HG02588 (cell line): ENCODE data around the gene PGAP3.
"Not testable (repeated sequence)": the region's sequence is repeated elsewhere in the genome, so short reads cannot be mapped to it uniquely, and the experiment has no call there.

Experiments used
- ATAC-seq: cut with Tn5 transposase; IDR thresholded peaks from one replicate; pipeline ENCODE4 v1.9.1; 2021; ENCODE audit warnings: mild to moderate bottlenecking, moderate library complexity; ENCODE audit not compliant: unreplicated experiment

Gene PGAP3

DNA sequence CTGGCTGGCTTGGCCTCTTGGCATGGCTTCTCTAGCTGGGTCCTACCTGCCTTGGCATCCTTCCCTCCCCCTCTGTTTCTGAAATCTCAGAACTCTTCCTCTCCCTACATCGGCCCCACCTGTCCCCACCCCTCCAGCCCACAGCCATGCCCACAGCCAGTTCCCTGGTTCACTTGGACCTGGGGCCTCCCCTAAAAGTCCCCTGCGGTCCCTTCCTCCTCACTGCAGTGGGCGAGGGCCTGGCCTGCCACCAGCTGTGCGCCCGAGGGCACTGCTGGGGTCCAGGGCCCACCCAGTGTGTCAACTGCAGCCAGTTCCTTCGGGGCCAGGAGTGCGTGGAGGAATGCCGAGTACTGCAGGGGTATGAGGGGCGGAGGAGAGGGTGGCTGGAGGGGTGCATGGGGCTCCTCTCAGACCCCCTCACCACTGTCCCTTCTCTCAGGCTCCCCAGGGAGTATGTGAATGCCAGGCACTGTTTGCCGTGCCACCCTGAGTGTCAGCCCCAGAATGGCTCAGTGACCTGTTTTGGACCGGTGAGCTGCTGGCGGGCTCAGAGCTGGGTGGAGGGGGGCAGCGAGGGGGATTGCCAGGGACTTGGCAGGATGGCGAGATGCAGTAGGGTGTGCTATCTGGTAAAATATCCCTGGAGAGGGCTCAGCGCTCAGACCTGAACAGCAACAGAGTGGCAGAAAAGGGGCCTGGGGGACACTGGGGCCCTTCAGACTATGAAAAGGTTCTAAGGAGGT, 28.4 kb upstream of the PGAP3 start:
- no peak for ATAC-seq

DNA sequence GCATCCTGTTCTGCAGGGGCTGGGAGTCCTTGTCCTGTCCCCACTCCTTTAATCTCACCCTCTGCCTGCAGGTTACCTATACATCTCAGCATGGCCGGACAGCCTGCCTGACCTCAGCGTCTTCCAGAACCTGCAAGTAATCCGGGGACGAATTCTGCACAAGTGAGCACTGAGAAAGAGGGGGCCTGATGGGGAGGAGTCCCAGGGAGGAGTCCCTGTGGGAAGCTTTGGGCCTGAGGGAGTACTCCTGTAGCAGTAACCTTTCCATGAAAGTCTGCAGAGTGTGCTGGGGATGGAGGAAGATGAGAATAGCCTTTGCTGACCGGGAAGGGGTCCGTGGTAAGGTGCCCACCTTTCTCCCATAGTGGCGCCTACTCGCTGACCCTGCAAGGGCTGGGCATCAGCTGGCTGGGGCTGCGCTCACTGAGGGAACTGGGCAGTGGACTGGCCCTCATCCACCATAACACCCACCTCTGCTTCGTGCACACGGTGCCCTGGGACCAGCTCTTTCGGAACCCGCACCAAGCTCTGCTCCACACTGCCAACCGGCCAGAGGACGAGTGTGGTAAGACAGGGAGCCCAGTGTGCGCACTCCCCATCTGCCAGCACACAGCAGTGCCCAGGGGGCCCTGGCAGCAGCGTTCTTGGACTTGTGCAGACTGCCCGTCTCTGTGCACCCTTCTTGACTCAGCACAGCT, 27.7 kb upstream of the PGAP3 start:
- no peak for ATAC-seq

DNA sequence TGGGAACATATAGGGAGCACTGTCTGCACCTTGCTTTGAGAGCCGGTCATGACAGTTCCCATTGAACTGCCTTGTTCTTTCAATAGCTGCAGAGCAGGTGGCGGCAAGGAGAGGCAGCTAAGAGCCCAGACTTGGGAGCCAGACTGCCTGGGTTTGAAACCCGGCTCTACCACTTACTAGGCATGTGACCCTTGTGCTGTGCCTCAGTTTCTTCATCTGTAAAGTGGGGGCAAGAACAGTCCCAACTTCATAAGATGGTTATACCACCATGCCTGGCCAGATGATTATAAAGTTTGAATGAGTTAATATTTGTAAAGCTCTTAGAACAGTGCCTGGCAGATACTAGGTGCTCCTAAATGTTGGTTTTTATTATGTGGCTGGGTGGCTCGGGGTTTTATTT, 26.4 kb upstream of the PGAP3 start:
- ATAC-seq, result no peak

DNA sequence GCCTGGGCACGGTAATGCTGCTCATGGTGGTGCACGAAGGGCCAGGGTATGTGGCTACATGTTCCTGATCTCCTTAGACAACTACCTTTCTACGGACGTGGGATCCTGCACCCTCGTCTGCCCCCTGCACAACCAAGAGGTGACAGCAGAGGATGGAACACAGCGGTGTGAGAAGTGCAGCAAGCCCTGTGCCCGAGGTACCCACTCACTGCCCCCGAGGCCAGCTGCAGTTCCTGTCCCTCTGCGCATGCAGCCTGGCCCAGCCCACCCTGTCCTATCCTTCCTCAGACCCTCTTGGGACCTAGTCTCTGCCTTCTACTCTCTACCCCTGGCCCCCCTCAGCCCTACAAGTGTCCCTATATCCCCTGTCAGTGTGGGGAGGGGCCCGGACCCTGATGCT, 24.0 kb upstream of the PGAP3 start:
- ATAC-seq, result no peak

DNA sequence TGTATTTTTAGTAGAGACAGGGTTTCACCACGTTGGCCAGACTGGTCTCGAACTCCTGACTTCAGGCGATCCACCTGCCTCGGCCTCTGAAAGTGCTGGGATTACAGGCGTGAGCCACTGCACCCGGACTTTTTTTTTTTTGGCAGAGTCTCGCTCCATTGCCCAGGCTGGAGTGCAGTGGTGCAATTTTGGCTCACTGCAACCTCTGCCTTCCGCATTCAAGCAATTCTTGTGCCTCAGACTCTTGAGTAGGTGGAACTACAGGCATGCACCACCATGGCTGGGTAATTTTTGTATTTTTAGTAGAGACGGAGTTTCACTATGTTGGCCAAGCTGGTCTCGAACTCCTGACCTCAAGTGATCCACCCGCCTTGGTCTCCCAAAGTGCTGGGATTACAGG, 23.2 kb upstream of the PGAP3 start:
- not testable (repeated sequence) for ATAC-seq

DNA sequence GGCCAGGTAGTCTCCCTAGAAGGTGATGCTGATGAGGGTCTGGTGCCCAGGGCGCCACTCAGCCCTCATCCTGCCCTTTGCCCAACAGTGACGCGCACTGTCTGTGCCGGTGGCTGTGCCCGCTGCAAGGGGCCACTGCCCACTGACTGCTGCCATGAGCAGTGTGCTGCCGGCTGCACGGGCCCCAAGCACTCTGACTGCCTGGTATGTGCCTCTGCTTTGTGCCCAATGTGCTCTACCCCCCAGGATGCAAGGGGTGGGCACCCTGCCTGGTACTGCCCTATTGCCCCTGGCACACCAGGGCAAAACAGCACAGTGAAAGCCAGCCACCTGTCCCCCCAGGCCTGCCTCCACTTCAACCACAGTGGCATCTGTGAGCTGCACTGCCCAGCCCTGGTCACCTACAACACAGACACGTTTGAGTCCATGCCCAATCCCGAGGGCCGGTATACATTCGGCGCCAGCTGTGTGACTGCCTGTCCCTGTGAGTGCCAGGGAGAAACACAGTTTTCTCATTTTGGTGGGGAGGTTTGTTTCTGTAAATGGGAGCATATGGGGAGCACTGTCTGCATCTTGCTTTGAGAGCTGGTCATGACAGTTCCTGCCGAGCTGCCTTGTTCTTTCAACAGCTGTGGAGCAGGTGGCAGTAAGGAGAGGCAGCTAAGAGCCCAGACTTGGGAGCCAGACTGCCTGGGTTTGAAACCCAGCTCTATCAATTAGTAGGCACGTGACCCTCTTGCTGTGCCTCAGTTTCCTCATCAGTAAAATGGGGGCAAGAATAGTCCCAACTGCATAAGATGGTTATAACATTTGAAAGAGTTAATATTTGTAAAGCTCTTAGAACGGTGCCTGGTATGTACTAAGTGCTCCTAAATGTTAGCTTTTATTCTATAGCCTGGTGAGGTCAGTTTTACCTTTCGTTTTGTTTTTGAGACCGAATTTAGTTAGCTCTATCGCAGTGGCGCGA, 22.4 kb upstream of the PGAP3 start:
- ATAC-seq, result no peak

DNA sequence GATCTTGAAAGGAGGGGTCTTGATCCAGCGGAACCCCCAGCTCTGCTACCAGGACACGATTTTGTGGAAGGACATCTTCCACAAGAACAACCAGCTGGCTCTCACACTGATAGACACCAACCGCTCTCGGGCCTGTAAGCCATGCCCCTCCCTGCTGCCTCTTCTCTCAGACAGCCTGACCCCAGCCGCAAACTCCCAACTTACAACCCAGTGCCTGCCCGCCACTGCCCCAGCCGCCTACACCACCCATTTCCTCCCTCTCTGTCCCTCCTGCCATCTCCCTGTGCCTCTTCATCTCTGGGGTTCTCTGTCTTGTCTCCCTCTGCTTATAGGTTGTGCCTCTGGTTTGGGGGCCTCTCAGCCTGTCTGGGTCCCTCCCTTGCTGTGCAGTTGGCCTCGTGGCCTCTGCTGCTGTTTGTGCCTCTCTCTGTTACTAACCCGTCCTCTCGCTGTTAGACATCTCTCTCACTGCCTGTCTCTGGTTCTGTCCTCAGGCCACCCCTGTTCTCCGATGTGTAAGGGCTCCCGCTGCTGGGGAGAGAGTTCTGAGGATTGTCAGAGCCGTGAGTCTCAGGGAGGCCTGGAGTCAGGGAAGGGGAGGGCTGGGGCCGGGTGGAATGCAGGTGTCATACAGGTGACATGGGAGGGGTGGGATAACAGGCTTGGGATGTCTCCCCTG, 21.6 kb upstream of the PGAP3 start:
- no peak for ATAC-seq

DNA sequence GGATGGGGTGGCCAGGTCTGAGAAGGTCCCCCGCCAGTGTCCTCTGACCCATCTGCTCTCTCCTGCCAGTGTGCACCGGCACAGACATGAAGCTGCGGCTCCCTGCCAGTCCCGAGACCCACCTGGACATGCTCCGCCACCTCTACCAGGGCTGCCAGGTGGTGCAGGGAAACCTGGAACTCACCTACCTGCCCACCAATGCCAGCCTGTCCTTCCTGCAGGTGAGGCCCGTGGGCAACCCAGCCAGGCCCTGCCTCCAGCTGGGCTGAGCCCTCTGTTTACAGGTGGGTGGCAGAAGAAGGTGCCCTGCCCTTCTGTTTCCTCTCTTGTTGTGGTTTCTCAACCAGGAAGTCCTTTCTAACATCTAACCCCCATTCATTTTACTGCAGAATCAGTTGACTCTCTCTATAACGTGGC, 19.1 kb upstream of the PGAP3 start:
- ATAC-seq, result no peak

DNA sequence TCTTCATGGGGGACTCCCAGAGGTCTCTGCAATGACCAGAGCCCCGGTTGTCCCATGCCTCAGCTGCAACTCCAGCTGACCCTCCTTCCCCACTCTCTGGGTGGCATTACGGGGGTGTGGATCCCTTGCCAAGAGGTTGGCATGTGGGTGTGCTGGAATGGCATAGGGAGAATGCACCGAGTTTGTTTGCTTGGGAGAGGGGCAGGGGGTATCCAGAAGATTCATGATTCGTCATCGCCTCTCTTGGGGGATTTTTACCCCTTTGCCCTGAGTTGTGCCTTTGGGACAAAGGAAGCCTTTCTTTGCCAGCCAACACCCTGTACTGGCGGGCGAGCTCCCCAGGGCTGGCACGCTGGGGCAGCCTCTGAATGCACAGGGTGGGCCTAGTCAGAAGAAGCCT, 18.5 kb upstream of the PGAP3 start:
- no peak for ATAC-seq

DNA sequence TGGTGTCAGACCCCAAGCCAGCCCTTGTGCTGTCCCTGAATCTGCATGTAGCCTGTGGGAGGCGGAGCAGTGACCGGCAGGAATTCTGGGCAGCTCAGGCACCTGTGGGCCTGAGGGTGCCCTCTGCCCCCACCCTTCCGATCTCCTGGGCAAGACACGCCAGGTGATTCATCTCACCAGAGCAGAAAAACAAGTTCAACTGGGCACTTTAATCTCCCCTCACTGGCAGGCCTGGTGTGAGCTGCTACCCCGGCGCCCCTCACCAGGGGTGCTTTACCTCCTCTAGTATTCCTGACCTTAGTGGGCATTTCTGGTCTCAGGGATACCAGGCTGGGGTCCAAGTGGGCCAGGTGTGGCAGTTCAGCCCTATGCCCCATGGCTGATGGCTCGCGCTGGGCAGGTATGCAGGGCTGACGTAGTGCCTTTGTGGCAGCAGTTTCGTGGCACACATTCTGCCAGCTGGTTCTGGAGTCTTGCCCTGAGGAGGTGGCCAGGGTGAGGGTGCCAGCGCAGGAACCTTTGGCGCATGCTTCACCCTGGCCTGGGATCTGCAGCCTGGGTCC, 18.0 kb upstream of the PGAP3 start:
- no peak for ATAC-seq

DNA sequence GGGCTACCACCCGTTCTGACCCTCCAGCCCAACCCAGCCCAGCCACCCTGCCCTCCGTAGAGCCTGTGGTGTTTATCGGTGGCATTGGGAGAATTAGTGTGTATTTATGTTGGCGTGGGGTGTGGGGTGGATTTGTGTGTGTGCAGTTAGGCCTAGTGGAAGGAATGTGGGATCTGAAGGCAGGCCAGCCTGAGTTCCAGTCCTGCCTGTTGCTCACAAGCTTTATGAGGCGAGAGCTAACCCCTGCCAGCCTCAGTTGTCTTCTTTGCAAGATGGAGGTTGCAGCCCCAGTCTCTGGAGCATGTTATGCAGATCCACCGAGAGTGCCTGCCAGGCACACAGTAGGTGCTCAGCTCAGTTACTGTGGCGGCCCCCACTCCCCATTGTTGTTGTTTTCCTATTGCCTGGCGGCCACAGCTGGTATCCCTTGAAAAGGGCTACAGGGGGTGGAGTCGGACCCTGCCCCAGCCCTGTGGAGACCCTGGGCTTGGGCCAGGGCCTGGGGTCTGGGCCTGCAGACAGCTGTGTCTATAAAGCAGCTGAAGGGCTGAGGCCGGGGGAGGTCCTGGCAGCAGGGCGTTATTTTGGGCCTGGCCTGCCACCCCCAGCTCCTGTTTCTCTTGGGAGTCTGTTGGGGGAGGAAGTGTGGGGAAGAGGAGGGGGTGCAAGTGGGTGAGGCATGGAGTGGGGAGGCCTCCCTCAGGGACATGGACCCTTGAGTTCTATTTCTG, 17.1 kb upstream of the PGAP3 start:
- ATAC-seq, result no peak

DNA sequence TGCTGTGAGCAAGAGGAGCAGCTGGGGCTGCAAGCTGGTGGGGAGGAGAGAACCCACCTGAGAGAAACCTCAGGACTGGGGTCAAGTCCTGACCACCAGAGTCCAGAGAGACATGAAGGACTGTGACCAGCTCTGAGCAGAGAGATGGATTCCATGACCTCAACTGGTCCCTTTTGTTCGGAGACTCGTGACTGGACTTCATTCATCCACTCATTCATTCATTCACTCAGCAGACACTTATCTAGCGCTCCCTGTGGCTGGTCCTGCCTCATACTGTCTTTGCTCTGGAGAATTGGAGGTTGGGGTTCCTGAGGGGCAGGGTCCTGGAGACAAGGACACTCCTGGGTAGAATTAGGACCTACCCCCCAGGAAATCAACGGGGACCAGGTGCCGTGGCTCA, 16.1 kb upstream of the PGAP3 start:
- ATAC-seq, result no peak

DNA sequence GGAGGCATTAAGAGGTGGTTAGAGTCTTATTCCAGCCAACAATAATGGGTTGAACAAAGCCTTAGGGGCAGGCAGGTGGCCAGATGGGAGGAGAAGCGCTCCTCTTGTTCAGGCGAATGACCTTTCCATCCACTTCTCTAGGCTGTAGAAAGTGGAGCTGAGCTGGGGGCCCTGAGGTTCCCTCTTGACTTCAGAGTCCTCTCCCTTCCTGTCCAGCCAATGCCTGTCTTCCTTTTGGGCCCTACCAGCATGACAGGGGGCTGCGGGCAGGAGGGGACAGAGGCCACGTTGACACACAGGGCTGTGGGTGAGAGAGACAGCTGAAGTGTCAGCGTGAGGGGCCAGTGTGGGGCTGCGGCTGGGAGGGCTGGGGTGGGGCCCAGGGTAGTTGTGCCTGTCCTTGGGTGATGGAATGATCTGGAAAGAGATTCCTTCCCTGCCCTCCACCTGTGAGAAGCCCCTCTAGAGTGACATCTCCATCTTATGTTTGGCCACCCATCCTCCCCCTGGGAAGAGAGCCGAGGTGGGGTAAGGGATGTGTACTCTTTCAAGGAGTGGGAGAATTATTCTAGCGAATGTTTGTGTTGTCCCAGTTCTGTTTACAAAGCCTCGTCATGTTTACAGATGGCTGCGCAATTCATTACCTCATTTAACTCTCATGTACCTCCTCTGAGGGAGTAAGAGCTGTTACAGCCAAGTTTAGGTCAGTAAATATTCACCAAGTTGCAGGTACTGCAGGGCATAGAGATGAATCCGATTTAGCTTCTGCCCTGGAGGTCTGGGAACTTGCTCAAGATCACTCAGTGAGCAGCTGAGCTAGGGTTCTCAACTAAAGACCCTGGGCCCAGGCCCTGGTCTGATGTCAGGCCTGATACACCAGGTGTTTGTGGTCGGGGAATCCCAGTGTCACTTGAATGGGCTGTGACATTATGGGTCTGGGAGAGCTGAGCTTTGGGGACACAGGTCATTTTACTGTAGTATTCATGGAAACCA, 15.3 kb upstream of the PGAP3 start:
- no peak for ATAC-seq

DNA sequence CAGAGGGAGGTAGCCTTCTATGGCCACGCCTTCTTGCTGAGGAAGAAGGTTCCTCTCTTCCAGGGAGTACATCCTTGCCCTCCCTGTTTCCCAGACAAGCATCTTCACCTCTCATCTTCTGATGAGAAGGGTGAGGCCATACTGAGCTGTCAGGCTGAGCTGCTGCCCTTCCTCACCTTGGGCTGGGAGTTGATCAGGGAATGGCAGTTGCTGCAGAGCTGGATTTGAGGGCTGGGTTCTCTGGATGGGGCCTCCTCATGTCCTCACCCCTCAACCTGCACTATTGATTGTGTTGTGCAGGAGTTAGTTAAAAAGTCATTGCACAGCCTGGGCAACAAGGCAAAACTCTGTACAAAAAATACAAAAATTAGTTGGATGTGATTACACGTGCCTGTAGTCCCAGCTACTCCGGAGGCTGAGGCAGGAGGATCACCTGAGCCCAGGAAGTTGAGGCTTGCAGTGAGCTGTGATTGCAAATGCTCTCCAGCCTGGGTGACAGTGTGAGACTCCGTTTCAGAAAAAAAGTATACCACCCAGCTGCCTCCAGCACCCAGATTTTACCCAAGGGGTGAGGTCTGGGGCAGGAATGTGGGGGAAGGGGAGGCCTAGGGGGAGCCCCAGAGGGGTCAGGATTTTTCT, 14.0 kb upstream of the PGAP3 start:
- no peak for ATAC-seq

DNA sequence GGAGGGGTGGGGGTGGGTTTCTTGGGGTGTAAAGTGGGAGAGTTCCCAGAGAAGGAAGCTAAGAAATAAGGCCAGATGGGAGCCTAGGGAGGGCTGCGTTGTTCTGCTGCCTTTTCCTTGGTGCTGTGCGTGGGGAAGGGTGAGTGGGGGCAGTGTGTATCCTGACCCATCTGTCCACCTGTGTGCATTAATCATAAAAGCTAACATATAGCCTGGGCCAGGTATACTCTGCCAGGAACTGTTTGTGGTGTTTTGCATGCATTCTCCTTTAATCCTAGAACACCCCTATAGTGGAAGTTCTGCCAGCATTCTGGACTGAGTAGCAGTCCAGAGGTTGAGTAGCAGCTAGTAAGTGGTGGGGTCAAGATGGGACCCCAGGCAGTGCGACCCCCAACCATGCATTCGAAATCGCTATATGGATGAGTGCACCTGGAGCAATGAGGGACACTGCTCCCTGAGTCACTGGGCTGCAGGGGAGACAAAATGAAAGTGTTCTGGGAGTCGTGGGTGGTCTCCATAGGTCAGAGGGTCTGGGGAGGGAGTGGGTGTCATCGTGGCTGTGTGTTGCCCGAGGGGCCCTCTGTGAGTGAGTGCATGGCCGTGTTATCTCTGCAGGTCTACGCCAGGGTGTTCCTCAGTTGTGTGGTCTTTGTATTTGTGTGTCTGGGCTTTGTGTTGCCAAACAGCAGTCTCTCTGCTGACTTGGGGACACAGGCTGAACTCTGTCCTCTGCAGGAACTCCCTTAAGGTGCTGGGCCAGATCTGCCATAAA, 13.3 kb upstream of the PGAP3 start:
- ATAC-seq, result no peak

DNA sequence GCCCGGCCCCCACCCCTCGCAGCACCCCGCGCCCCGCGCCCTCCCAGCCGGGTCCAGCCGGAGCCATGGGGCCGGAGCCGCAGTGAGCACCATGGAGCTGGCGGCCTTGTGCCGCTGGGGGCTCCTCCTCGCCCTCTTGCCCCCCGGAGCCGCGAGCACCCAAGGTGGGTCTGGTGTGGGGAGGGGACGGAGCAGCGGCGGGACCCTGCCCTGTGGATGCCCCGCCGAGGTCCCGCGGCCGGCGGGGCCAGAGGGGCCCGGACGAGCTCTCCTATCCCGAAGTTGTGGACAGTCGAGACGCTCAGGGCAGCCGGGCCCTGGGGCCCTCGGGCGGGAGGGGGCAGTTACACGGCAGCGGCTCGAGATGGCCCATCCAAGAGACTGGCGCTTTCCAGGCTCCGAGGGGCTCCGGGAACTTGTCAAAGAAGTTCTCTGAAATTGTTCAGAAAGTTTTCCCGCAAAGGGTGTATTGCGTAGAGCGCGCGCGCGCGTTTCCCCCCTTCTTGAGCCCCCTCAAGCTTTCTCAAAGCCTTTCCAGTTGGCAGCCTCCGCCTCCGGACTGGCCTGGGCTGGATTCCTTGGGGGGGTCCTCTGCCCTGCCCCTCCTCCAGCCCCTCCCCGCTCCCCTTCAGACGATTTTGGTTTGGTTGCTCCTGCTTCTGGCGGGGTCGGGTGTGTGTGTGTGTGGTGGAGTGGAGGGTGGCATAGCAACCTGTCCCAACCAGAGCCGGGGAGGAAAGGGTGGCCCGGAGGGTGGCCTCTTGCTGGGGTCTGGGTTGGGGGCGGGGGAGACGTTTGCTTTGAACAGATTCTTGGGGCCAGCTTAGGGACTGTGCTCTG, 12.5 kb upstream of the PGAP3 start:
- ATAC-seq, result no peak

DNA sequence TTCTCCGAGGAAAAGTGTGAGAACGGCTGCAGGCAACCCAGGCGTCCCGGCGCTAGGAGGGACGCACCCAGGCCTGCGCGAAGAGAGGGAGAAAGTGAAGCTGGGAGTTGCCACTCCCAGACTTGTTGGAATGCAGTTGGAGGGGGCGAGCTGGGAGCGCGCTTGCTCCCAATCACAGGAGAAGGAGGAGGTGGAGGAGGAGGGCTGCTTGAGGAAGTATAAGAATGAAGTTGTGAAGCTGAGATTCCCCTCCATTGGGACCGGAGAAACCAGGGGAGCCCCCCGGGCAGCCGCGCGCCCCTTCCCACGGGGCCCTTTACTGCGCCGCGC, 11.9 kb upstream of the PGAP3 start, which contains the start of gene ERBB2:
ERBB2 (plus strand) TSS at position 247 of the 330 bp plus-strand sequence. CDS start 175 bp downstream, outside the sequence.
- no peak for ATAC-seq
